ENCODE measurements around the gene TAS2R38. TPM values are rescaled to one million over a fixed set of nuclear protein-coding genes. Genes with fewer than 3 reads are reported as not detected.

Gene TAS2R38
- total RNA-seq, 6 experiments from 2014 or later, result not detected

DNA sequence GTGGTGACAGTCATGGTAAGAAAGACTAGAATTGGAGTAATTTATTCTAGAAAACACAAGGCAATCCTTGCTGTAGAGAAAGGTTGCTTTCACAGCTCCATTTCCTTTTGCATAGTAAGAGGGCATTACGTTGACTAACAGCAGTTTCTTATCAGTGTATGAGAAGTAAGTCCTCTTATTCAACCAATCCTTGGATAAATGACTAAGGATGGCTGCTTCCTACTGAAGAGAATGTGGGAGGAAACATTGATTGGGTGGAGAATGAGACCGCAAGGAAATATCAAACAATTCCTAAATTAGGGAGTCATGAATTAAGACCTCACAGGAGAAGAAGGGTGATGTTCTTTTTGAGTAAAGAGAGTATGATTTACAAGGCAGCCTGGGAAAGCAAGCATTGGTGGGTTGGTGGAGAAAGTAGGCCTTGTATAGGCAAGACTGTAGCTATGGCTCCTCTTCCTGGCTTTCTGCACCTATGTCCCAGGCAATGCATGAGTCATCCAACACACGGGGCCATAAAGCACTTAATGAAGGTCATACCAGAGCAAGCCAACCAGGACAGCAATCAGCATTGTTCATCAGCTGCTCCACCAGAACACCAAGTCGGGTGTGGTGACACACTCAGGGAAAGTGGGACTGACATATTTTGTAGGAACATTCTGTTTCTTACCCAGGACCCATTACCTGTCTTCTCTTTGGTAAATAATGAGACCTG is 27.7 kb upstream of the TAS2R38 start:
- no peak overlapping the region for H3K4me3 ChIP-seq
- DNase-seq (no peak), ATAC-seq (no peak)
- H3K27ac ChIP-seq, result no peak overlapping the region
- no peaks in the 10 kb centered on the region for H3K27me3 ChIP-seq
- H3K4me1 ChIP-seq, result no peaks in the 10 kb centered on the region
- H3K36me3 ChIP-seq, result no peaks in the 10 kb centered on the region
- TF ChIP-seq, protein P1, sequence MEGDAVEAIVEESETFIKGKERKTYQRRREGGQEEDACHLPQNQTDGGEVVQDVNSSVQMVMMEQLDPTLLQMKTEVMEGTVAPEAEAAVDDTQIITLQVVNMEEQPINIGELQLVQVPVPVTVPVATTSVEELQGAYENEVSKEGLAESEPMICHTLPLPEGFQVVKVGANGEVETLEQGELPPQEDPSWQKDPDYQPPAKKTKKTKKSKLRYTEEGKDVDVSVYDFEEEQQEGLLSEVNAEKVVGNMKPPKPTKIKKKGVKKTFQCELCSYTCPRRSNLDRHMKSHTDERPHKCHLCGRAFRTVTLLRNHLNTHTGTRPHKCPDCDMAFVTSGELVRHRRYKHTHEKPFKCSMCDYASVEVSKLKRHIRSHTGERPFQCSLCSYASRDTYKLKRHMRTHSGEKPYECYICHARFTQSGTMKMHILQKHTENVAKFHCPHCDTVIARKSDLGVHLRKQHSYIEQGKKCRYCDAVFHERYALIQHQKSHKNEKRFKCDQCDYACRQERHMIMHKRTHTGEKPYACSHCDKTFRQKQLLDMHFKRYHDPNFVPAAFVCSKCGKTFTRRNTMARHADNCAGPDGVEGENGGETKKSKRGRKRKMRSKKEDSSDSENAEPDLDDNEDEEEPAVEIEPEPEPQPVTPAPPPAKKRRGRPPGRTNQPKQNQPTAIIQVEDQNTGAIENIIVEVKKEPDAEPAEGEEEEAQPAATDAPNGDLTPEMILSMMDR (IDR thresholded peaks at IDR 0.05), result no peak
- no peak for TF ChIP-seq POLR2A (IDR thresholded peaks at IDR 0.05)
- WGBS (ENCODE audit: insufficient coverage, low coverage, low lambda C conversion rate, missing lambda C conversion rate), result 51% methylated on average over 3 of the region's 4 CpGs
- intact Hi-C loops (cut with DNase I), result no loop called here
- no peaks in the 10 kb centered on the region for H3K9me3 ChIP-seq

DNA sequence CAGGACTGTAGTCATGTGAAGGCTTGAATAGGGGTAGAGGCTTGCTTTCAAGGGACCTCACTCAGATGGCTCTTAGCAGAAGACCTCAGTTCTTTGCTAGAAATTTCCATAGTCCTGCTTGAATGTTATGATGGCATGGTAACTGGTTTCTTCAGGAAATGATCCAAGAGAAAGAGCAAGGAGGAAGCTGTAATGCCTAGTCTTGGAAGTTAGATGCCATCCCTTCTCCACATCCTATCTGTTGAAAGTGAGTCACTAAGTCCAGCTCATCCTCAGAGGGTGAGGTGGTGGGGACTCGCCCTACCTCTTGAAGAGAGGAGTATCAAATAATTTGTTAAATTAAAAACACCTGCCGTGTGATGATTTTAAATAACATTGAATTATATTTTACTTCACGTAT is 26.7 kb upstream of the TAS2R38 start:
- ATAC-seq (no peak), DNase-seq (no peak)
- no peaks in the 10 kb centered on the region for H3K9me3 ChIP-seq
- no peaks in the 10 kb centered on the region for H3K4me1 ChIP-seq
- intact Hi-C loops (cut with DNase I), result no loop called here
- no peak overlapping the region for H3K27ac ChIP-seq
- no peaks in the 10 kb centered on the region for H3K27me3 ChIP-seq
- no peaks in the 10 kb centered on the region for H3K36me3 ChIP-seq
- no peak overlapping the region for H3K4me3 ChIP-seq
- WGBS (ENCODE audit: insufficient coverage, low coverage, low lambda C conversion rate, missing lambda C conversion rate), result 77% methylated on average over 3 of the region's 3 CpGs
- no peak for TF ChIP-seq POLR2A (IDR thresholded peaks at IDR 0.05)
- TF ChIP-seq, protein P1 (IDR thresholded peaks at IDR 0.05), result no peak

- DNase-seq (no peak), ATAC-seq (peak in 1 of 4 donors; percentile 61)
- no peaks in the 10 kb centered on the region for H3K27me3 ChIP-seq
- no peak for TF ChIP-seq POLR2A (IDR thresholded peaks at IDR 0.05)
- TF ChIP-seq, protein P1 (IDR thresholded peaks at IDR 0.05), result no peak
- H3K4me3 ChIP-seq, result no peak overlapping the region
- H3K36me3 ChIP-seq, result no peaks in the 10 kb centered on the region
- H3K4me1 ChIP-seq, result no peaks in the 10 kb centered on the region
- WGBS (ENCODE audit: insufficient coverage, low coverage, low lambda C conversion rate, missing lambda C conversion rate), result 48% methylated on average over 4 of the region's 4 CpGs
- H3K27ac ChIP-seq, result no peak overlapping the region
- no peaks in the 10 kb centered on the region for H3K9me3 ChIP-seq
- intact Hi-C loops (cut with DNase I), result no loop called here
Measured at GRCh38 chr7:141999058-141999623, 25.6 kb upstream of the TAS2R38 start.

GRCh38 chr7:141993354-141993753 is 19.8 kb upstream of the TAS2R38 start:
- H3K4me3 ChIP-seq, result no peak overlapping the region
- intact Hi-C loops (cut with DNase I), result no loop called here
- H3K4me1 ChIP-seq, result no peaks in the 10 kb centered on the region
- ATAC-seq (peak in 2 of 4 donors; percentile 54 to 69), DNase-seq (no peak)
- H3K27me3 ChIP-seq, result no peaks in the 10 kb centered on the region
- H3K36me3 ChIP-seq, result no peaks in the 10 kb centered on the region
- 63% methylated on average over 1 of the region's 1 CpG for WGBS (ENCODE audit: insufficient coverage, low coverage, low lambda C conversion rate, missing lambda C conversion rate)
- no peak overlapping the region for H3K27ac ChIP-seq
- no peak for TF ChIP-seq POLR2A (IDR thresholded peaks at IDR 0.05)
- TF ChIP-seq, protein P1 (IDR thresholded peaks at IDR 0.05), result no peak
- no peaks in the 10 kb centered on the region for H3K9me3 ChIP-seq

All from right lobe of liver (tissue), 6 donors.